HG02642 (cell line): ENCODE results near the gene ZNF341.

Experiments used
- ATAC-seq: cut with Tn5 transposase; IDR thresholded peaks from one replicate; pipeline ENCODE4 v1.9.1; 2021; ENCODE audit warnings: mild to moderate bottlenecking; ENCODE audit not compliant: unreplicated experiment, poor library complexity

ZNF341 gene

GRCh38 chr20:33701629-33702450 lies 30.0 kb upstream of the ZNF341 start:
- ATAC-seq = no peak

- ATAC-seq = no peak
Measured at GRCh38 chr20:33702861-33703260, 28.9 kb upstream of the ZNF341 start.

- no peak for ATAC-seq
Measured at GRCh38 chr20:33703498-33704137, 28.2 kb upstream of the ZNF341 start.

- no peak for ATAC-seq
Measured at GRCh38 chr20:33704197-33704924, 27.4 kb upstream of the ZNF341 start.

GRCh38 chr20:33707668-33708067 lies 24.1 kb upstream of the ZNF341 start:
- ATAC-seq = no peak

GRCh38 chr20:33709398-33709797 lies 22.4 kb upstream of the ZNF341 start:
- ATAC-seq = no peak

GRCh38 chr20:33709905-33710541 lies 21.8 kb upstream of the ZNF341 start:
- ATAC-seq = no peak

- ATAC-seq = no peak
Measured at GRCh38 chr20:33710681-33711445, 20.9 kb upstream of the ZNF341 start.

GRCh38 chr20:33711446-33711738 lies 20.4 kb upstream of the ZNF341 start:
- no peak for ATAC-seq

GRCh38 chr20:33713865-33714367 lies 17.9 kb upstream of the ZNF341 start:
- no peak for ATAC-seq

GRCh38 chr20:33716498-33716897 lies 15.3 kb upstream of the ZNF341 start:
- ATAC-seq = no peak

GRCh38 chr20:33719277-33719988 lies 12.4 kb upstream of the ZNF341 start:
- no peak for ATAC-seq

GRCh38 chr20:33719989-33720709 lies 11.6 kb upstream of the ZNF341 start, which contains the start of gene PXMP4:
TSS of gene PXMP4 (minus strand) at chr20:33720310. CDS start at chr20:33720207, 103 bp downstream.
- peak; percentile 97 for ATAC-seq

- ATAC-seq = no peak
Measured at GRCh38 chr20:33721391-33722140, 10.2 kb upstream of the ZNF341 start.

GRCh38 chr20:33724439-33725094 lies 7.2 kb upstream of the ZNF341 start:
- ATAC-seq = no peak

- no peak for ATAC-seq
Measured at GRCh38 chr20:33725607-33726264, 6.1 kb upstream of the ZNF341 start.

GRCh38 chr20:33727115-33727479 lies 4.7 kb upstream of the ZNF341 start:
- ATAC-seq = no peak
